NCI-H510A treated with DMSO at 0.1 percent for 48 hours (cell line): Measurements from ENCODE around the gene MYRF.

ENCODE experiments used
- DNase-seq: peaks from one replicate; lab custom pipeline; 2025; lab: John Stamatoyannopoulos, UW

MYRF gene

GRCh38 chr11:61776561-61777075 is 24.2 kb downstream of the MYRF start:
- peak; percentile 4 for DNase-seq

GRCh38 chr11:61777234-61778090 is 25.0 kb downstream of the MYRF start:
- no peak for DNase-seq

GRCh38 chr11:61778357-61778886 is 26.0 kb downstream of the MYRF start:
- DNase-seq = no peak

- DNase-seq = no peak
Measured at GRCh38 chr11:61778920-61779650, 26.6 kb downstream of the MYRF start.

GRCh38 chr11:61779666-61780525 is 27.5 kb downstream of the MYRF start:
- DNase-seq = no peak

- no peak for DNase-seq
Measured at GRCh38 chr11:61780581-61781162, 28.2 kb downstream of the MYRF start.

GRCh38 chr11:61781585-61781984 is 29.1 kb downstream of the MYRF start:
- no peak for DNase-seq

GRCh38 chr11:61782299-61782698 is 29.9 kb downstream of the MYRF start:
- no peak for DNase-seq

GRCh38 chr11:61782841-61783240 is 30.4 kb downstream of the MYRF start:
- DNase-seq = no peak

- no peak for DNase-seq
Measured at GRCh38 chr11:61783717-61784505, 31.5 kb downstream of the MYRF start.

GRCh38 chr11:61784506-61784805 is 32.0 kb downstream of the MYRF start:
- no peak for DNase-seq

- no peak for DNase-seq
Measured at GRCh38 chr11:61785837-61786402, 33.5 kb downstream of the MYRF start.

GRCh38 chr11:61787928-61788491 is 35.6 kb downstream of the MYRF start:
- DNase-seq = peak; percentile 33

GRCh38 chr11:61791737-61792309 is 39.4 kb downstream of the MYRF start:
- DNase-seq = peak; percentile 54

GRCh38 chr11:61792310-61793082 is 40.1 kb downstream of the MYRF start, which contains the start of the genes FEN1 and TMEM258:
Gene FEN1 (plus strand): TSS chr11:61792911. CDS start chr11:61795362, 2,451 bp downstream.
Gene TMEM258 (minus strand): TSS chr11:61792599. CDS start chr11:61792558, 41 bp downstream.
- peak; percentile 98 for DNase-seq

- DNase-seq = peak; percentile 54
Measured at GRCh38 chr11:61793083-61793828, 40.8 kb downstream of the MYRF start.

GRCh38 chr11:61793829-61794204 is 41.4 kb downstream of the MYRF start:
- no peak for DNase-seq

- no peak for DNase-seq
Measured at GRCh38 chr11:61794579-61794978, 42.1 kb downstream of the MYRF start.
